H9 (cell line): ENCODE results near the gene CTNNB1. TPM values are rescaled to one million over a fixed set of nuclear protein-coding genes. Genes with fewer than 3 reads are reported as not detected.

Experiments used
- DNase-seq: peaks from one replicate; pipeline ENCODE4 v3.0.0-alpha.2; 2017
- H2AFZ ChIP-seq: one replicate; pipeline ENCODE4 v1.6.1; 2013; ENCODE audit warnings: mild to moderate bottlenecking, low read length, control low read depth, moderate library complexity
- H2AK5ac ChIP-seq: 2 replicates; pipeline ENCODE4 v1.6.1; 2013; ENCODE audit warnings: low read length, control low read depth, mixed read lengths; ENCODE audit not compliant: insufficient read length
- H2BK120ac ChIP-seq: one replicate; pipeline ENCODE4 v1.6.1; 2013; ENCODE audit warnings: low read depth, mild to moderate bottlenecking, low read length, control low read depth, inconsistent platforms; ENCODE audit not compliant: poor library complexity, severe bottlenecking
- H2BK12ac ChIP-seq: 2 replicates; pipeline ENCODE4 v1.6.1; 2013; ENCODE audit warnings: low read length, control low read depth, mixed read lengths, low read depth; ENCODE audit not compliant: insufficient read length
- H2BK15ac ChIP-seq: 2 replicates; pipeline ENCODE4 v1.6.1; 2013; ENCODE audit warnings: low read depth, low read length, control low read depth
- H2BK20ac ChIP-seq: one replicate; pipeline ENCODE4 v1.6.1; 2013; ENCODE audit warnings: low read depth, mild to moderate bottlenecking, low read length, control low read depth, inconsistent platforms; ENCODE audit not compliant: poor library complexity, severe bottlenecking
- H2BK5ac ChIP-seq: 2 replicates; pipeline ENCODE4 v1.6.1; 2013; ENCODE audit warnings: low read length, control low read depth, mixed read lengths; ENCODE audit not compliant: insufficient read length
- H3K14ac ChIP-seq: 2 replicates; pipeline ENCODE4 v1.6.1; 2013; ENCODE audit warnings: low read length, control low read depth; ENCODE audit not compliant: insufficient read depth
- H3K18ac ChIP-seq: 2 replicates; pipeline ENCODE4 v1.6.1; 2013; ENCODE audit warnings: low read depth, mild to moderate bottlenecking, mixed read lengths, low read length, control low read depth; ENCODE audit not compliant: insufficient read length
- H3K23ac ChIP-seq: 2 replicates; pipeline ENCODE4 v1.6.1; 2013; ENCODE audit warnings: low read length, control low read depth, mixed read lengths, low read depth; ENCODE audit not compliant: insufficient read length
- H3K23me2 ChIP-seq: 2 replicates; pipeline ENCODE4 v1.6.1; 2013; ENCODE audit warnings: low read depth, mild to moderate bottlenecking, mixed read lengths, low read length, control low read depth; ENCODE audit not compliant: insufficient read length, poor library complexity, severe bottlenecking
- H3K27ac ChIP-seq: 2 replicates; pipeline ENCODE4 v1.5.1; 2013; ENCODE audit warnings: low read length, control low read depth, mixed read lengths, low read depth; ENCODE audit not compliant: insufficient read length
- H3K27me3 ChIP-seq: 2 replicates; pipeline ENCODE4 v1.6.1; 2013; ENCODE audit warnings: low read length, control low read depth, inconsistent platforms; ENCODE audit not compliant: insufficient read depth
- H3K4ac ChIP-seq: 2 replicates; pipeline ENCODE4 v1.6.1; 2013; ENCODE audit warnings: low read depth, mild to moderate bottlenecking, control low read depth, inconsistent platforms, low read length, moderate library complexity
- H3K4me1 ChIP-seq: 2 replicates; pipeline ENCODE4 v1.6.1; 2013; ENCODE audit warnings: low read length, control low read depth, inconsistent platforms; ENCODE audit not compliant: insufficient read depth
- H3K4me2 ChIP-seq: 2 replicates; pipeline ENCODE4 v1.6.1; 2013; ENCODE audit warnings: low read length, control low read depth, mixed read lengths; ENCODE audit not compliant: insufficient read length, insufficient read depth
- H3K56ac ChIP-seq: 2 replicates; pipeline ENCODE4 v1.6.1; 2013; ENCODE audit warnings: low read depth, mild to moderate bottlenecking, mixed read lengths, low read length, control low read depth; ENCODE audit not compliant: insufficient read length
- H3K79me1 ChIP-seq: 2 replicates; pipeline ENCODE4 v1.6.1; 2013; ENCODE audit warnings: low read depth, mild to moderate bottlenecking, moderate library complexity, low read length, control low read depth, inconsistent platforms; ENCODE audit not compliant: insufficient read depth, poor library complexity, severe bottlenecking
- H3K79me2 ChIP-seq: 2 replicates; pipeline ENCODE4 v1.6.1; 2013; ENCODE audit warnings: low read length, control low read depth, inconsistent platforms; ENCODE audit not compliant: insufficient read depth
- H3K9ac ChIP-seq: 2 replicates; pipeline ENCODE4 v1.6.1; 2013; ENCODE audit warnings: low read length, control low read depth, mixed read lengths; ENCODE audit not compliant: insufficient read length; ENCODE audit errors: extremely low read depth
- H3K9me3 ChIP-seq: one replicate; pipeline ENCODE4 v1.6.1; 2013; ENCODE audit warnings: low read depth, low read length, inconsistent platforms; ENCODE audit not compliant: control insufficient read depth
- H3T11ph ChIP-seq: one replicate; pipeline ENCODE4 v1.6.1; 2013; ENCODE audit warnings: mild to moderate bottlenecking, low read length, control low read depth, inconsistent platforms
- H4K20me1 ChIP-seq: one replicate; pipeline ENCODE4 v1.6.1; 2013; ENCODE audit not compliant: control insufficient read depth, insufficient read length, insufficient read depth
- H4K5ac ChIP-seq: 2 replicates; pipeline ENCODE4 v1.6.1; 2013; ENCODE audit warnings: low read depth, mild to moderate bottlenecking, mixed read lengths, low read length, control low read depth; ENCODE audit not compliant: insufficient read length
- H4K8ac ChIP-seq: replicated peaks from 2 replicates; pipeline ENCODE4 v1.6.1; 2013; ENCODE audit warnings: low read length, control low read depth, mixed read lengths, low read depth; ENCODE audit not compliant: insufficient read length
- H4K91ac ChIP-seq: 2 replicates; pipeline ENCODE4 v1.6.1; 2013; ENCODE audit warnings: low read depth, mild to moderate bottlenecking, moderate library complexity, mixed read lengths, low read length, control low read depth; ENCODE audit not compliant: insufficient read length
- H3K27ac Mint-ChIP-seq, 3 experiments: 2 replicates in 2 of 3; 3 replicates in 1 of 3; pipeline ENCODE4 v1.8.0; 2020 to 2021; ENCODE audit warnings: mixed read lengths in 3 of 3, mild to moderate bottlenecking in 1 of 3, moderate library complexity in 1 of 3
- H3K27me3 Mint-ChIP-seq: 2 replicates; pipeline ENCODE4 v1.8.0; 2021; ENCODE audit warnings: low read depth, mild to moderate bottlenecking, moderate library complexity, mixed read lengths
- H3K36me3 Mint-ChIP-seq, 3 experiments: 2 replicates in 2 of 3; 3 replicates in 1 of 3; pipeline ENCODE4 v1.8.0; 2020 to 2021; ENCODE audit warnings: low read depth in 3 of 3, mixed read lengths in 3 of 3; ENCODE audit not compliant: insufficient read depth in 1 of 3
- H3K4me1 Mint-ChIP-seq, 2 experiments: 2 replicates each; pipeline ENCODE4 v1.8.0; 2020; ENCODE audit warnings: mixed read lengths in 2 of 2
- H3K4me3 Mint-ChIP-seq, 2 experiments: 2 replicates in 1 of 2; 3 replicates in 1 of 2; pipeline ENCODE4 v1.8.0; 2020 to 2021; ENCODE audit warnings: mild to moderate bottlenecking in 2 of 2, mixed read lengths in 2 of 2, moderate library complexity in 1 of 2
- H3K9me3 Mint-ChIP-seq, 2 experiments: 2 replicates in 1 of 2; 3 replicates in 1 of 2; pipeline ENCODE4 v1.8.0; 2020; ENCODE audit warnings: mild to moderate bottlenecking in 2 of 2, mixed read lengths in 2 of 2, moderate library complexity in 1 of 2
- WGBS: extraction: QIAGEN DNeasy Blood & Tissue Kit; methylation state at CpG from one replicate; pipeline ENCODE4 v1.1.7; 2013; ENCODE audit warnings: missing lambda C conversion rate, low lambda C conversion rate, mixed read lengths; ENCODE audit not compliant: insufficient read length; ENCODE audit errors: extremely low coverage; 5-methylcytosine and 5-hydroxymethylcytosine counted together
- total RNA-seq: library from RNA; stranded (reverse); gene quantifications from 2 replicates; pipeline ENCODE4 v1.2.1, GENCODE V29; 2021
- TF ChIP-seq, protein P1 (sequence below): fragments of 200-600 bp; sonication (generic); conservative IDR thresholded peaks from 3 replicates; pipeline ENCODE4 v1.8.0; 2021; ENCODE audit warnings: antibody characterized with exemption, mild to moderate bottlenecking

Gene CTNNB1
- total RNA-seq, 1 experiment from 2014 or later, result 500 TPM

DNA sequence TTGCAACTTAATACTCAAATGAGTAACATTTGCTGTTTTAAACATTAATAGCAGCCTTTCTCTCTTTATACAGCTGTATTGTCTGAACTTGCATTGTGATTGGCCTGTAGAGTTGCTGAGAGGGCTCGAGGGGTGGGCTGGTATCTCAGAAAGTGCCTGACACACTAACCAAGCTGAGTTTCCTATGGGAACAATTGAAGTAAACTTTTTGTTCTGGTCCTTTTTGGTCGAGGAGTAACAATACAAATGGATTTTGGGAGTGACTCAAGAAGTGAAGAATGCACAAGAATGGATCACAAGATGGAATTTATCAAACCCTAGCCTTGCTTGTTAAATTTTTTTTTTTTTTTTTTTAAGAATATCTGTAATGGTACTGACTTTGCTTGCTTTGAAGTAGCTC, 40.3 kb downstream of the CTNNB1 start:
- no peak overlapping the region for H3K27ac ChIP-seq
- no peak overlapping the region for H2AK5ac ChIP-seq
- Mint-ChIP-seq H3K4me3 (no peak overlapping the region), H3K27me3 (no peaks in the 10 kb centered on the region), H3K4me1 (peaks cover 22 to 38% of the 10 kb centered on the region in 2 experiments), H3K9me3 (no peaks in the 10 kb centered on the region), H3K27ac (peak overlapping the region in 1 of 3 experiments; percentile 65; a peak in 1 of 7 replicates), H3K36me3 (peaks cover 37 to 74% (median 74%) of the 10 kb centered on the region in 3 experiments; a peak in 6 of 7 replicates)
- H3K56ac ChIP-seq, result no peak overlapping the region
- no peak overlapping the region for H3K4me2 ChIP-seq
- TF ChIP-seq, protein P1, sequence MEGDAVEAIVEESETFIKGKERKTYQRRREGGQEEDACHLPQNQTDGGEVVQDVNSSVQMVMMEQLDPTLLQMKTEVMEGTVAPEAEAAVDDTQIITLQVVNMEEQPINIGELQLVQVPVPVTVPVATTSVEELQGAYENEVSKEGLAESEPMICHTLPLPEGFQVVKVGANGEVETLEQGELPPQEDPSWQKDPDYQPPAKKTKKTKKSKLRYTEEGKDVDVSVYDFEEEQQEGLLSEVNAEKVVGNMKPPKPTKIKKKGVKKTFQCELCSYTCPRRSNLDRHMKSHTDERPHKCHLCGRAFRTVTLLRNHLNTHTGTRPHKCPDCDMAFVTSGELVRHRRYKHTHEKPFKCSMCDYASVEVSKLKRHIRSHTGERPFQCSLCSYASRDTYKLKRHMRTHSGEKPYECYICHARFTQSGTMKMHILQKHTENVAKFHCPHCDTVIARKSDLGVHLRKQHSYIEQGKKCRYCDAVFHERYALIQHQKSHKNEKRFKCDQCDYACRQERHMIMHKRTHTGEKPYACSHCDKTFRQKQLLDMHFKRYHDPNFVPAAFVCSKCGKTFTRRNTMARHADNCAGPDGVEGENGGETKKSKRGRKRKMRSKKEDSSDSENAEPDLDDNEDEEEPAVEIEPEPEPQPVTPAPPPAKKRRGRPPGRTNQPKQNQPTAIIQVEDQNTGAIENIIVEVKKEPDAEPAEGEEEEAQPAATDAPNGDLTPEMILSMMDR, result no peak
- H2BK20ac ChIP-seq, result no peak overlapping the region
- DNase-seq, result no peak
- H2BK12ac ChIP-seq, result no peak overlapping the region
- no peak overlapping the region for H2BK5ac ChIP-seq
- H3K23ac ChIP-seq, result no peak overlapping the region
- no peaks in the 10 kb centered on the region for H3K79me2 ChIP-seq
- no peak overlapping the region for H2BK120ac ChIP-seq
- H4K8ac ChIP-seq, result no peak overlapping the region
- H3K79me1 ChIP-seq, result no peaks in the 10 kb centered on the region
- no peak overlapping the region for H3K9ac ChIP-seq
- H4K20me1 ChIP-seq, result no peaks in the 10 kb centered on the region
- H4K5ac ChIP-seq, result no peak overlapping the region
- no peaks in the 10 kb centered on the region for H3K27me3 ChIP-seq
- WGBS, result no CpG with 5 or more reads among the region's 2 CpGs
- no peak overlapping the region for H2BK15ac ChIP-seq
- H3K18ac ChIP-seq, result no peak overlapping the region
- H2AFZ ChIP-seq, result no peak overlapping the region
- H3K4me1 ChIP-seq, result no peaks in the 10 kb centered on the region
- no peak overlapping the region for H3K4ac ChIP-seq
- H3K9me3 ChIP-seq, result no peaks in the 10 kb centered on the region
- H3K14ac ChIP-seq, result no peak overlapping the region
- H3K23me2 ChIP-seq, result no peaks in the 10 kb centered on the region
- H4K91ac ChIP-seq, result no peak overlapping the region
- H3T11ph ChIP-seq, result no peak overlapping the region
